Measurements from ENCODE around the gene PANX3. TPM values are rescaled to one million over a fixed set of nuclear protein-coding genes. Genes with fewer than 3 reads are reported as not detected.

PANX3 gene
- total and polyA plus RNA-seq, 2 of the 4 experiments (the other 2 are of a cell fraction), result not detected

DNA sequence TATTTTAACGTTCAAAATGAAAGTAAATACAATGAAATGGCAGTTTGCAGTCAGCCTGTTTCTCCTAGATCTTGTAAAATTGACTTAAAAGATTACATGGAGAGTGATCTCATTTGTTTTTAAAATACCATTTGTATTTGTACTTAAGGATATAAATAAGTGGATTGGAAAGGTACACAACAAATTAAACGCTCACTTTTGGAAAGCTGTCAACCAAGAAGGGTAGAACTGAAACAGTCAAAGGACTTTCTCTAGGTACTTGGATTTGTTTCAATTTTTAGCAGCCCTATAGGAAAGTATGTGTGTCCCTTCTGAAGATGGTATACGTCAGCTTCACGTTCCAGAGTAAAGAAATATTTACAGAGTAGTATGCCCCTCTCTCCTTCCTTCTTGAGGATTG is 18.7 kb downstream of the PANX3 start:
- no TSS peak for BruUV-seq (replicated peaks)
- no CpG with 5 or more reads among the region's 4 CpGs for WGBS, 2 experiments (ENCODE audit: extremely low coverage in 2 of 2, insufficient read length in 1 of 2)
- no peak for DNase-seq

More for the DNA sequence above, 18.7 kb downstream of the PANX3 start:
- TF ChIP-seq, protein P1, sequence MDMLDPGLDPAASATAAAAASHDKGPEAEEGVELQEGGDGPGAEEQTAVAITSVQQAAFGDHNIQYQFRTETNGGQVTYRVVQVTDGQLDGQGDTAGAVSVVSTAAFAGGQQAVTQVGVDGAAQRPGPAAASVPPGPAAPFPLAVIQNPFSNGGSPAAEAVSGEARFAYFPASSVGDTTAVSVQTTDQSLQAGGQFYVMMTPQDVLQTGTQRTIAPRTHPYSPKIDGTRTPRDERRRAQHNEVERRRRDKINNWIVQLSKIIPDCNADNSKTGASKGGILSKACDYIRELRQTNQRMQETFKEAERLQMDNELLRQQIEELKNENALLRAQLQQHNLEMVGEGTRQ (IDR thresholded peaks at IDR 0.05; ENCODE audit: low read depth, low read length), result no peak
- TF ChIP-seq RFX5 (IDR thresholded peaks at IDR 0.05; ENCODE audit: low read depth, low read length), result no peak
- TF ChIP-seq CHD1 (IDR thresholded peaks at IDR 0.05; ENCODE audit: low read depth, low read length), result no peak
- TF ChIP-seq RCOR1 (IDR thresholded peaks at IDR 0.05; ENCODE audit: insufficient replicate concordance, low read length), result no peak
- TF ChIP-seq MXI1 (IDR thresholded peaks at IDR 0.05; ENCODE audit: borderline replicate concordance, low read depth, low read length), result no peak
- TF ChIP-seq, protein P2, sequence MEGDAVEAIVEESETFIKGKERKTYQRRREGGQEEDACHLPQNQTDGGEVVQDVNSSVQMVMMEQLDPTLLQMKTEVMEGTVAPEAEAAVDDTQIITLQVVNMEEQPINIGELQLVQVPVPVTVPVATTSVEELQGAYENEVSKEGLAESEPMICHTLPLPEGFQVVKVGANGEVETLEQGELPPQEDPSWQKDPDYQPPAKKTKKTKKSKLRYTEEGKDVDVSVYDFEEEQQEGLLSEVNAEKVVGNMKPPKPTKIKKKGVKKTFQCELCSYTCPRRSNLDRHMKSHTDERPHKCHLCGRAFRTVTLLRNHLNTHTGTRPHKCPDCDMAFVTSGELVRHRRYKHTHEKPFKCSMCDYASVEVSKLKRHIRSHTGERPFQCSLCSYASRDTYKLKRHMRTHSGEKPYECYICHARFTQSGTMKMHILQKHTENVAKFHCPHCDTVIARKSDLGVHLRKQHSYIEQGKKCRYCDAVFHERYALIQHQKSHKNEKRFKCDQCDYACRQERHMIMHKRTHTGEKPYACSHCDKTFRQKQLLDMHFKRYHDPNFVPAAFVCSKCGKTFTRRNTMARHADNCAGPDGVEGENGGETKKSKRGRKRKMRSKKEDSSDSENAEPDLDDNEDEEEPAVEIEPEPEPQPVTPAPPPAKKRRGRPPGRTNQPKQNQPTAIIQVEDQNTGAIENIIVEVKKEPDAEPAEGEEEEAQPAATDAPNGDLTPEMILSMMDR (conservative IDR thresholded peaks at IDR 0.05; ENCODE audit: low read depth, low read length), result no peak
- no peak for TF ChIP-seq RAD21 (IDR thresholded peaks at IDR 0.05; ENCODE audit: low read length)
- TF ChIP-seq SMC3 (IDR thresholded peaks at IDR 0.05; ENCODE audit: low read depth, low read length), result no peak
- TF ChIP-seq FOS (IDR thresholded peaks at IDR 0.05; ENCODE audit: low read depth, low read length), result no peak
- TF ChIP-seq NFE2L2 (IDR thresholded peaks at IDR 0.05; ENCODE audit: low read depth, low read length), result no peak
- TF ChIP-seq CEBPB (IDR thresholded peaks at IDR 0.05; ENCODE audit: low read depth, low read length), result no peak
- TF ChIP-seq MAFK (IDR thresholded peaks at IDR 0.05; ENCODE audit: low read depth, low read length), result no peak
- TF ChIP-seq, protein P3, sequence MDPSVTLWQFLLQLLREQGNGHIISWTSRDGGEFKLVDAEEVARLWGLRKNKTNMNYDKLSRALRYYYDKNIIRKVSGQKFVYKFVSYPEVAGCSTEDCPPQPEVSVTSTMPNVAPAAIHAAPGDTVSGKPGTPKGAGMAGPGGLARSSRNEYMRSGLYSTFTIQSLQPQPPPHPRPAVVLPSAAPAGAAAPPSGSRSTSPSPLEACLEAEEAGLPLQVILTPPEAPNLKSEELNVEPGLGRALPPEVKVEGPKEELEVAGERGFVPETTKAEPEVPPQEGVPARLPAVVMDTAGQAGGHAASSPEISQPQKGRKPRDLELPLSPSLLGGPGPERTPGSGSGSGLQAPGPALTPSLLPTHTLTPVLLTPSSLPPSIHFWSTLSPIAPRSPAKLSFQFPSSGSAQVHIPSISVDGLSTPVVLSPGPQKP (IDR thresholded peaks at IDR 0.05; ENCODE audit: borderline replicate concordance, low read depth, low read length), result no peak
- no peak for TF ChIP-seq POLR2A (IDR thresholded peaks at IDR 0.05; ENCODE audit: low read depth, low read length)
- TF ChIP-seq MAZ (IDR thresholded peaks at IDR 0.05; ENCODE audit: borderline replicate concordance, low read depth, low read length), result no peak
- ChIA-PET POLR2A (ENCODE audit: unreplicated experiment) (no interaction called here), CTCF (interaction anchor here (0.6 kb wide), 1 partner anchor 28 kb away, joined by 7 read pairs; no protein-coding TSS in a partner anchor)
- Histone ChIP-seq H2BK120ac (ENCODE audit: low read depth, low read length) (no peak overlapping the region), H4K91ac (ENCODE audit: insufficient read depth, low read depth, low read length) (no peak overlapping the region), H3K79me1 (ENCODE audit: low read depth in 1 of 2, low read length in 2 of 2) (peaks cover 24 to 27% of the 10 kb centered on the region in 2 experiments), H3K27me3 (ENCODE audit: control insufficient read depth, insufficient read depth, low read length) (no peaks in the 10 kb centered on the region), H3K9me3 (ENCODE audit: control insufficient read depth, insufficient read depth, low read length) (no peaks in the 10 kb centered on the region), H3K4me2 (ENCODE audit: low read depth, low read length) (no peak overlapping the region), H3K9ac (ENCODE audit: low read depth, low read length) (no peak overlapping the region), H3K56ac (ENCODE audit: extremely low read depth, insufficient read depth, low read length) (no peak overlapping the region), H3K4me3 (ENCODE audit: insufficient read depth, low read depth, low read length) (no peak overlapping the region), H3K36me3 (ENCODE audit: control insufficient read depth, insufficient read depth, low read length) (peaks cover 42% of the 10 kb centered on the region), H2AFZ (replicated peaks; ENCODE audit: low read length, poor library complexity) (no peak overlapping the region), H3K14ac (replicated peaks; ENCODE audit: low read depth, low read length) (no peak overlapping the region), H2AK9ac (replicated peaks; ENCODE audit: low read depth, low read length, poor library complexity) (no peak overlapping the region), H3K27ac (ENCODE audit: insufficient read depth, low read length) (no peak overlapping the region), H3K9me1 (ENCODE audit: insufficient read depth, low read length) (0 out of 2 replicates have a peak, but pooled peaks cover 7% of the 10 kb centered on the region), H2BK15ac (ENCODE audit: low read depth, low read length) (no peak overlapping the region), H3K23ac (ENCODE audit: low read depth, low read length) (no peak overlapping the region), H3K4me1 (ENCODE audit: control insufficient read depth, insufficient read depth, low read length) (no peaks in the 10 kb centered on the region), H3K4ac (ENCODE audit: low read depth, low read length) (no peak overlapping the region), H2BK5ac (ENCODE audit: low read depth, low read length, poor library complexity, severe bottlenecking) (no peak overlapping the region), H2BK20ac (ENCODE audit: low read depth, low read length) (no peak overlapping the region), H4K20me1 (ENCODE audit: insufficient read depth, low read length) (no peaks in the 10 kb centered on the region; the same call in 1 of the 2 replicates), H2AK5ac (ENCODE audit: low read depth, low read length) (no peak overlapping the region), H4K5ac (ENCODE audit: low read depth, low read length) (no peak overlapping the region), H4K8ac (ENCODE audit: low read depth in 2 of 2, low read length in 2 of 2) (no peak overlapping the region), H3K18ac (ENCODE audit: low read depth, low read length) (no peak overlapping the region)
- in situ Hi-C loops (cut with MboI; ENCODE audit: low sequenced_read_pairs), result loop anchor here (25.0 kb wide), 1 partner anchor 957 kb away; the partner anchor contains the start of gene STT3A
- dilution Hi-C loops (cut with HindIII; ENCODE audit: low sequenced_read_pairs, unreplicated experiment), result no loop called here
- intact Hi-C loops (cut with micrococcal nuclease), result no loop called here
- ATAC-seq (ENCODE audit: low read depth), result no peak
